Measurements from ENCODE around the gene LAT. TPM values are rescaled to one million over a fixed set of nuclear protein-coding genes. Genes with fewer than 3 reads are reported as not detected.
A peak's percentile ranks its signal among the peaks of the same experiment; 100 is the strongest.

The LAT gene
- polyA plus RNA-seq, 1 experiment, result 6.3 TPM

DNA sequence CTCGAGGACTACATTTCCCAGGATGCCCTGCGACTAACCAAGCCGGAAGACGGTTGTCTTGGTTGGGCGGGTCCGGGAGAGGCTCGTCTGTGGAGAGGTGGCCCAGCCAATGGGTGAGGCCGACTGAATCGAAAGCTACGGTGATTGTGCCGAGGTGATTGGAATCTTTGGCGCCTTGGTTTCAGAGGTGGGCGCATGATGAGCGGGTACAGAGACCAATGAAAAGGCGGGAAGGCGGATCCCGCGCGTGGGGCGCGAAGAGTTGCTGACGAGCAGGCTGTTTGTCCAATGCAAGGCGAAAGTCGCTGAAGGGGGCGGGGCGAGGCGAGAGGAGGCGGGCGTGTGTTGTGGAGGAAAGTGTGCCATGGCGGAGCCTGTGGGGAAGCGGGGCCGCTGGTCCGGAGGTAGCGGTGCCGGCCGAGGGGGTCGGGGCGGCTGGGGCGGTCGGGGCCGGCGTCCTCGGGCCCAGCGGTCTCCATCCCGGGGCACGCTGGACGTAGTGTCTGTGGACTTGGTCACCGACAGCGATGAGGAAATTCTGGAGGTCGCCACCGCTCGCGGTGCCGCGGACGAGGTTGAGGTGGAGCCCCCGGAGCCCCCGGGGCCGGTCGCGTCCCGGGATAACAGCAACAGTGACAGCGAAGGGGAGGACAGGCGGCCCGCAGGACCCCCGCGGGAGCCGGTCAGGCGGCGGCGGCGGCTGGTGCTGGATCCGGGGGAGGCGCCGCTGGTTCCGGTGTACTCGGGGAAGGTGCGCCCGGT, 34.0 kb upstream of the LAT start, which contains the start of gene NFATC2IP:
Gene NFATC2IP, plus strand, starts transcription at position 290 of the 762 bp plus-strand sequence. Its CDS starts 75 bp downstream, at position 365.
- Histone ChIP-seq H3K36me3 (ENCODE audit: control insufficient read depth, insufficient read depth, low read length) (peaks cover 3% of the 10 kb centered on the region; the same call in 1 of the 2 replicates), H3K4me3 (ENCODE audit: low read depth, low read length) (peak within 1 kb of the TSS; percentile 88), H3K27me3 (ENCODE audit: control insufficient read depth, insufficient read depth, low read length) (no peaks in the 10 kb centered on the region)
- CTCF ChIA-PET, result interaction anchor here (1.0 to 1.6 kb wide), 2 partner anchors 23 to 87 kb away, joined by 4 to 5 read pairs; partner anchors contain the start of gene SH2B1
- POLR2A ChIA-PET, result interaction anchor here (0.6 to 0.7 kb wide), 2 partner anchors 94 to 460 kb away, joined by 3 to 6 read pairs; no protein-coding TSS in a partner anchor
- peak; percentile 99 for DNase-seq (ENCODE audit: low read depth)
- TF ChIP-seq, protein P1, sequence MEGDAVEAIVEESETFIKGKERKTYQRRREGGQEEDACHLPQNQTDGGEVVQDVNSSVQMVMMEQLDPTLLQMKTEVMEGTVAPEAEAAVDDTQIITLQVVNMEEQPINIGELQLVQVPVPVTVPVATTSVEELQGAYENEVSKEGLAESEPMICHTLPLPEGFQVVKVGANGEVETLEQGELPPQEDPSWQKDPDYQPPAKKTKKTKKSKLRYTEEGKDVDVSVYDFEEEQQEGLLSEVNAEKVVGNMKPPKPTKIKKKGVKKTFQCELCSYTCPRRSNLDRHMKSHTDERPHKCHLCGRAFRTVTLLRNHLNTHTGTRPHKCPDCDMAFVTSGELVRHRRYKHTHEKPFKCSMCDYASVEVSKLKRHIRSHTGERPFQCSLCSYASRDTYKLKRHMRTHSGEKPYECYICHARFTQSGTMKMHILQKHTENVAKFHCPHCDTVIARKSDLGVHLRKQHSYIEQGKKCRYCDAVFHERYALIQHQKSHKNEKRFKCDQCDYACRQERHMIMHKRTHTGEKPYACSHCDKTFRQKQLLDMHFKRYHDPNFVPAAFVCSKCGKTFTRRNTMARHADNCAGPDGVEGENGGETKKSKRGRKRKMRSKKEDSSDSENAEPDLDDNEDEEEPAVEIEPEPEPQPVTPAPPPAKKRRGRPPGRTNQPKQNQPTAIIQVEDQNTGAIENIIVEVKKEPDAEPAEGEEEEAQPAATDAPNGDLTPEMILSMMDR (IDR thresholded peaks at IDR 0.05; ENCODE audit: insufficient read depth, low read depth, low read length), result no peak

DNA sequence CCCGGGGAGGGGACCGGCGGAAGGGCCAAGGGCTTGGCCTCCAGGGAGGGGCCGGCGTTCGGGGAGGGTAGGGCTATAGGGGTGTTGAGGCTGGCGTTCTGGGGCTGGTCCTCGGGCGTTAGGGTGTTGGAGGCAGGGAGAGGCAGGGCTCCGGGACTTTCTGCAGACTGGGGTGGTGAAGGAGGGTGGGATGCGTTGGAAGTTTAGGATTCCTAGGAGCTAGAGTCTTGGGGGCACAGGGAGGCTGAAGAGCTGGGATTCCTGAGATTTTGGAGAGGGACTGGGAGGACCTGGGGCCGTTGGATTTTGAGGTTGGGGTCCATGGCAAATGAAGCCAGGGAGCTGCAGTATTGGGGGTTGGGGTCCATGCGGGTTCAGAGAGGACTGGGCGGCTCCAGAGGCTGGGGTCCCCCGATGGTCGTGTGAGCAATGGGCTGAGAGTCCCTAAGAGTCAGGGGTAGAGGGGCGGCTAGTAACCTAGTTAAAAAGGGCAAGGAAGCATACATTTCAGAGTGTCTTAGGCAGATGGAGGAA, 33.4 kb upstream of the LAT start:
- DNase-seq (ENCODE audit: low read depth), result no peak
- peak overlapping the region; percentile 88 for H3K4me3 ChIP-seq (ENCODE audit: low read depth, low read length)
- ChIA-PET CTCF (interaction anchor here (0.8 to 1.6 kb wide), 3 partner anchors 22 to 760 kb away, joined by 3 to 5 read pairs (median 3); partner anchors contain the start of genes SH2B1 and SPNS1), POLR2A (no interaction called here)
- no peaks in the 10 kb centered on the region for H3K27me3 ChIP-seq (ENCODE audit: control insufficient read depth, insufficient read depth, low read length)
- peaks cover 7% of the 10 kb centered on the region for H3K36me3 ChIP-seq (ENCODE audit: control insufficient read depth, insufficient read depth, low read length)
- TF ChIP-seq, protein P1 (IDR thresholded peaks at IDR 0.05; ENCODE audit: insufficient read depth, low read depth, low read length), result no peak

DNA sequence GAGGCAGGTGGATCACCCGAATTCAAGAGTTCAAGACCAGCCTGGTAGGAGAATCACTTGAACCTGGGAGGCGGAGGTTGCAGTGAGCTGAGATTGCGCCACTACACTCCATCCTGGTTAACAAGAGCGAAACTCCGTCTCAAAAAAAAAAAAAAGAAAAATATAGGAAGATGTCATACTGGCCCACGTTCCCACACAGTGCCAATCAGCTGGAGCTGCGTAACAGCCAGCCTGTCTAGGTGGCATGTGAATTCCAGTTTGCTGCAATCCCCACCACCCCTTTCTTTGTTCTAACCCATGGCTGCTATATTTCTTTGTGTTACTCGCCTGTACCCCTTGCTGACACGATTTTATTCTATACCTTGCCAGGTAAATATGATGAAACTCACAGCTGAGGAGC, 26.6 kb upstream of the LAT start:
- CTCF ChIA-PET, result interaction anchor here (1.0 to 1.2 kb wide), 2 partner anchors 13 to 16 kb away, joined by 3 to 4 read pairs; no protein-coding TSS in a partner anchor
- POLR2A ChIA-PET, result no interaction called here
- no peaks in the 10 kb centered on the region for H3K27me3 ChIP-seq (ENCODE audit: control insufficient read depth, insufficient read depth, low read length)
- H3K4me3 ChIP-seq (ENCODE audit: low read depth, low read length), result no peak overlapping the region
- H3K36me3 ChIP-seq (ENCODE audit: control insufficient read depth, insufficient read depth, low read length), result peaks cover 12% of the 10 kb centered on the region
- TF ChIP-seq, protein P1 (IDR thresholded peaks at IDR 0.05; ENCODE audit: insufficient read depth, low read depth, low read length), result no peak
- no peak for DNase-seq (ENCODE audit: low read depth)

DNA sequence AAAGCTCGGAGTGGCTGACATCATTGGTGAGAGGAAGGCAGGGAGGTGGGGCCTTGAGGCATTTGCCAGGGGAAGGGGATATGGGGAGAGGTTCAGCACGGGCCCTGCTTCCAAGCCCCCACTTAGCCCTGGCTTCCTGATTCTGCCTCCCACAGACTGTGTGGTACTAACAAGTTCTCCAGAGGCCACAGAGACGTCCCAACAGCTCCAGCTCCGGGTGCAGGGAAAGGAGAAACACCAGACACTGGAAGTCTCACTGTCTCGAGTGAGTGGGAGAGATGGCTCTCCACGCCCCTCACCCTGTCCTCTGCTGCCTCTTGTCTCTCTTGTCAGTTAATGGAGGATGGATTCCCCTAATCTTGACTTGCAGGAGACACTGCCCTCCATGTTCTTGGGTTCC, 26.0 kb upstream of the LAT start:
- TF ChIP-seq, protein P1 (IDR thresholded peaks at IDR 0.05; ENCODE audit: insufficient read depth, low read depth, low read length), result no peak
- peaks cover 17% of the 10 kb centered on the region for H3K36me3 ChIP-seq (ENCODE audit: control insufficient read depth, insufficient read depth, low read length)
- POLR2A ChIA-PET, result no interaction called here
- DNase-seq (ENCODE audit: low read depth), result no peak
- no peak overlapping the region for H3K4me3 ChIP-seq (ENCODE audit: low read depth, low read length)
- H3K27me3 ChIP-seq (ENCODE audit: control insufficient read depth, insufficient read depth, low read length), result no peaks in the 10 kb centered on the region
- CTCF ChIA-PET, result interaction anchor here (1.0 kb wide), 1 partner anchor 15 kb away, joined by 3 read pairs; no protein-coding TSS in a partner anchor

DNA sequence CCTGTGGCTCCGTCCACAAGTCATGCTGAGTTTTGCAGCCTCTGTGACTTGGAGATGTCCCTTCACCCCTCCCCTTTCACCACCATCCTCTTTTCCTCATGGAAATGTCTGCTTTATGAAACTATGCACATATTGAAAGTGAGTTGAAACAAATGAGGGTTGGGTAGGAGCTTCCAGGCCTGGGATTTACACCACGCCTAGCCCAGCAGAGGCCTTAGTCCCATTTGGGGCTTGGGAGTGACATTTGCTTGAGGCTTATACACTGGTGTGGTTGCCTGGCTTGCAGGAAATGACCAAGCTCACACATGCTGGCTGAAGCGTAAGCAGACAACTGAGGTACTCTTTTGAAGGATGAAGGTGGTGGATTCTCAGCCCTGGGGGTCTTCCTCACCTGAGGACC, 20.8 kb upstream of the LAT start:
- Histone ChIP-seq H3K27me3 (ENCODE audit: control insufficient read depth, insufficient read depth, low read length) (no peaks in the 10 kb centered on the region), H3K4me3 (ENCODE audit: low read depth, low read length) (no peak overlapping the region), H3K36me3 (ENCODE audit: control insufficient read depth, insufficient read depth, low read length) (peaks cover 11% of the 10 kb centered on the region)
- ChIA-PET CTCF (interaction anchor here (1.9 kb wide), 1 partner anchor 10 kb away, joined by 7 read pairs; the partner anchor contains the start of gene SPNS1), POLR2A (no interaction called here)
- DNase-seq (ENCODE audit: low read depth), result no peak
- TF ChIP-seq, protein P1 (IDR thresholded peaks at IDR 0.05; ENCODE audit: insufficient read depth, low read depth, low read length), result no peak
